Panc1 (cell line): ENCODE results near the gene ADD2. TPM values are rescaled to one million over a fixed set of nuclear protein-coding genes. Genes with fewer than 3 reads are reported as not detected.

Experiments
- ATAC-seq: fragments of 200-7000 bp; cut with Tn5 transposase; 2 replicates; pipeline ENCODE4 v1.9.1; 2020; ENCODE audit warnings: mild to moderate bottlenecking, moderate library complexity
- BruUV-seq: library from RNA; stranded (reverse); fragments of 400-500 nt; replicated peaks from 2 replicates; lab custom pipeline; 2021; lab: Mats Ljungman, UMichigan
- CTCF ChIA-PET: fragments of 300-600 bp; sonication (Branson Sonifier 250); formaldehyde crosslinking; loops from one replicate; lab custom pipeline; 2022; ENCODE audit warnings: antibody characterized with exemption; lab: Charles Lee
- POLR2A ChIA-PET: fragments of 300-600 bp; sonication (Branson Sonifier 250); formaldehyde crosslinking; loops from one replicate; lab custom pipeline; 2022; ENCODE audit warnings: antibody characterized with exemption; lab: Charles Lee
- DNase-seq: peaks from one replicate; pipeline ENCODE4 v3.0.0-alpha.2; 2010; ENCODE audit warnings: low read depth, low spot score
- H3K27ac ChIP-seq: 2 replicates; pipeline ENCODE4 v1.5.1; 2011; ENCODE audit warnings: mild to moderate bottlenecking, low read length, inconsistent platforms
- H3K27me3 ChIP-seq: fragments of 200-500 bp; sonication (Bioruptor generic); 2 replicates; pipeline ENCODE4 v1.6.0; 2014; ENCODE audit warnings: low read length, inconsistent platforms; ENCODE audit not compliant: control insufficient read depth, insufficient read depth
- H3K36me3 ChIP-seq: fragments of 200-500 bp; sonication (Bioruptor generic); 2 replicates; pipeline ENCODE4 v1.5.1; 2014; ENCODE audit warnings: inconsistent platforms, mild to moderate bottlenecking, low read length, moderate library complexity; ENCODE audit not compliant: control insufficient read depth, insufficient read depth
- H3K4me1 ChIP-seq: 2 replicates; pipeline ENCODE4 v1.5.1; 2011; ENCODE audit warnings: inconsistent platforms, mild to moderate bottlenecking, low read length, moderate library complexity; ENCODE audit not compliant: control insufficient read depth, insufficient read depth
- H3K4me3 ChIP-seq, 2 experiments: 2 replicates each; pipeline ENCODE4 v1.5.1; 2011 to 2012; ENCODE audit warnings: low read depth in 2 of 2, low read length in 2 of 2, mild to moderate bottlenecking in 2 of 2, inconsistent platforms in 1 of 2, moderate library complexity in 1 of 2
- H3K9me3 ChIP-seq: fragments of 200-500 bp; sonication (Bioruptor generic); 2 replicates; pipeline ENCODE4 v1.5.1; 2014; ENCODE audit warnings: low read depth, mild to moderate bottlenecking, inconsistent platforms, low read length, moderate library complexity; ENCODE audit not compliant: control insufficient read depth, insufficient read depth
- CTCF ChIP-seq: fragments of 450-650 bp; IDR thresholded peaks from 2 replicates; pipeline ENCODE4 v1.5.1; 2017; ENCODE audit warnings: mild to moderate bottlenecking
- POLR2AphosphoS5 ChIP-seq: IDR thresholded peaks from 2 replicates; pipeline ENCODE4 v1.6.1; 2012; ENCODE audit warnings: mild to moderate bottlenecking, low read depth, low read length, moderate library complexity
- REST ChIP-seq, 2 experiments: IDR thresholded peaks; 2 replicates each; pipeline ENCODE4 v1.6.1; 2011 to 2012; ENCODE audit warnings: low read depth in 2 of 2, control low read depth in 1 of 2, low read length in 1 of 2, mild to moderate bottlenecking in 1 of 2, moderate library complexity in 1 of 2; ENCODE audit not compliant: insufficient read depth in 1 of 2
- SIN3A ChIP-seq: IDR thresholded peaks from 2 replicates; pipeline ENCODE4 v1.6.1; 2012; ENCODE audit warnings: low read depth, mild to moderate bottlenecking, low read length, moderate library complexity, borderline replicate concordance; ENCODE audit not compliant: insufficient read depth
- TCF7L2 ChIP-seq: IDR thresholded peaks from 2 replicates; pipeline ENCODE4 v1.6.1; 2011; ENCODE audit warnings: mild to moderate bottlenecking, low read depth, low read length, inconsistent platforms
- in situ Hi-C: cut with HindIII; loops from 2 replicates; pipeline ENCODE4 v1.10.0; 2016; ENCODE audit warnings: low sequenced_read_pairs, low pct_unique_long_range_greater_than_20kb
- intact Hi-C: fragments of 100-400 bp; cut with micrococcal nuclease; formaldehyde crosslinking; loops from one replicate; pipeline ENCODE4 v1.10.0; 2022; ENCODE audit not compliant: unreplicated experiment
- total RNA-seq: library from RNA; stranded (reverse); gene quantifications from one replicate; pipeline ENCODE4 v1.2.1, GENCODE V29; 2021; ENCODE audit not compliant: unreplicated experiment

The ADD2 gene
- total RNA-seq, 1 experiment from 2014 or later = 0.26 TPM

GRCh38 chr2:70706026-70706795, 61.8 kb downstream of the ADD2 start:
- ATAC-seq = no peak
- H3K9me3 ChIP-seq = no peaks in the 10 kb centered on the region
- no TSS peak for BruUV-seq
- DNase-seq = no peak
- H3K4me1 ChIP-seq = no peaks in the 10 kb centered on the region
- CTCF ChIA-PET = no interaction called here
- no peak overlapping the region for H3K4me3 ChIP-seq
- POLR2A ChIA-PET = no interaction called here
- no peaks in the 10 kb centered on the region for H3K36me3 ChIP-seq
- in situ Hi-C loops (no loop called here), intact Hi-C loops (no loop called here)
- peaks cover 10% of the 10 kb centered on the region for H3K27me3 ChIP-seq
- no peak overlapping the region for H3K27ac ChIP-seq
- TF ChIP-seq CTCF = no peak
- TF ChIP-seq POLR2AphosphoS5 = no peak
- no peak for TF ChIP-seq TCF7L2
- TF ChIP-seq SIN3A = no peak
- no peak for TF ChIP-seq REST (IDR thresholded peaks at IDR 0.05; ENCODE audit: insufficient read depth in 1 of 2, low read depth in 2 of 2, low read length in 1 of 2)

GRCh38 chr2:70705160-70705850, 62.7 kb downstream of the ADD2 start:
- Histone ChIP-seq H3K4me1 (no peaks in the 10 kb centered on the region), H3K27ac (no peak overlapping the region), H3K4me3 (no peak overlapping the region), H3K9me3 (no peaks in the 10 kb centered on the region), H3K27me3 (peaks cover 6% of the 10 kb centered on the region), H3K36me3 (no peaks in the 10 kb centered on the region)
- ChIA-PET CTCF (no interaction called here), POLR2A (no interaction called here)
- in situ Hi-C loops (no loop called here), intact Hi-C loops (no loop called here)
- DNase-seq (no peak), ATAC-seq (no peak)
- TF ChIP-seq SIN3A (no peak), TCF7L2 (no peak), REST (IDR thresholded peaks at IDR 0.05; ENCODE audit: insufficient read depth in 1 of 2, low read depth in 2 of 2, low read length in 1 of 2) (no peak), POLR2AphosphoS5 (no peak), CTCF (no peak)
- no TSS peak for BruUV-seq
